ENCODE results near the gene SYNDIG1.
A peak's percentile ranks its signal among the peaks of the same experiment; 100 is the strongest.
"Not testable (repeated sequence)": the region's sequence is repeated elsewhere in the genome, so short reads cannot be mapped to it uniquely, and the experiment has no call there.

Gene SYNDIG1

GRCh38 chr20:24611360-24612140, 142.1 kb downstream of the SYNDIG1 start:
- no peak for DNase-seq (ENCODE audit: low spot score)

GRCh38 chr20:24612799-24613775, 143.7 kb downstream of the SYNDIG1 start:
- DNase-seq (ENCODE audit: low spot score): no peak

- no peak for DNase-seq (ENCODE audit: low spot score)
Observed at GRCh38 chr20:24614341-24614740, 144.9 kb downstream of the SYNDIG1 start.

GRCh38 chr20:24615353-24615752, 145.9 kb downstream of the SYNDIG1 start:
- no peak for DNase-seq (ENCODE audit: low spot score)

- DNase-seq (ENCODE audit: low spot score): no peak
Observed at GRCh38 chr20:24616258-24617079, 147.0 kb downstream of the SYNDIG1 start.

- DNase-seq (ENCODE audit: low spot score): no peak
Observed at GRCh38 chr20:24617080-24617432, 147.6 kb downstream of the SYNDIG1 start.

- no peak for DNase-seq (ENCODE audit: low spot score)
Observed at GRCh38 chr20:24617757-24618450, 148.5 kb downstream of the SYNDIG1 start.

GRCh38 chr20:24618739-24619138, 149.3 kb downstream of the SYNDIG1 start:
- no peak for DNase-seq (ENCODE audit: low spot score)

GRCh38 chr20:24619212-24619611, 149.8 kb downstream of the SYNDIG1 start:
- no peak for DNase-seq (ENCODE audit: low spot score)

GRCh38 chr20:24620937-24621519, 151.6 kb downstream of the SYNDIG1 start:
- DNase-seq (ENCODE audit: low spot score): no peak

- DNase-seq (ENCODE audit: low spot score): no peak
Observed at GRCh38 chr20:24622856-24623255, 153.4 kb downstream of the SYNDIG1 start.

- not testable (repeated sequence) for DNase-seq (ENCODE audit: low spot score)
Observed at GRCh38 chr20:24626141-24626540, 156.7 kb downstream of the SYNDIG1 start.

GRCh38 chr20:24627291-24627690, 157.9 kb downstream of the SYNDIG1 start:
- DNase-seq (ENCODE audit: low spot score): no peak

- DNase-seq (ENCODE audit: low spot score): no peak
Observed at GRCh38 chr20:24627926-24628325, 158.5 kb downstream of the SYNDIG1 start.

GRCh38 chr20:24628985-24629384, 159.6 kb downstream of the SYNDIG1 start:
- no peak for DNase-seq (ENCODE audit: low spot score)

- no peak for DNase-seq (ENCODE audit: low spot score)
Observed at GRCh38 chr20:24629668-24630067, 160.2 kb downstream of the SYNDIG1 start.

- no peak for DNase-seq (ENCODE audit: low spot score)
Observed at GRCh38 chr20:24630486-24631172, 161.2 kb downstream of the SYNDIG1 start.

GRCh38 chr20:24631173-24631505, 161.7 kb downstream of the SYNDIG1 start:
- no peak for DNase-seq (ENCODE audit: low spot score)

GRCh38 chr20:24632581-24632980, 163.2 kb downstream of the SYNDIG1 start:
- DNase-seq (ENCODE audit: low spot score): no peak

GRCh38 chr20:24633026-24633425, 163.6 kb downstream of the SYNDIG1 start:
- DNase-seq (ENCODE audit: low spot score): peak; percentile 57

GRCh38 chr20:24633521-24633920, 164.1 kb downstream of the SYNDIG1 start:
- DNase-seq (ENCODE audit: low spot score): no peak

All from COLO829 (cell line).